DND-41 (cell line): Measurements from ENCODE around the gene MESD.

Experiments used
- ATAC-seq: fragments of 200-7000 bp; cut with Tn5 transposase; 3 replicates; pipeline ENCODE4 v1.9.1; 2021; ENCODE audit warnings: low read depth; ENCODE audit not compliant: insufficient read depth
- DNase-seq: peaks from one replicate; pipeline ENCODE4 v3.0.0-alpha.2; 2020
- H2AFZ ChIP-seq: 2 replicates; pipeline ENCODE4 v1.6.0; 2012; ENCODE audit warnings: low read depth, low read length
- H3K27ac ChIP-seq: 2 replicates; pipeline ENCODE4 v1.5.1; 2012; ENCODE audit warnings: low read length, inconsistent platforms
- H3K27me3 ChIP-seq: fragments of 200-600 bp; sonication (generic); 2 replicates; pipeline ENCODE4 v1.6.0; 2012; ENCODE audit warnings: low read length, mild to moderate bottlenecking, inconsistent platforms; ENCODE audit not compliant: insufficient read depth, poor library complexity
- H3K36me3 ChIP-seq: 2 replicates; pipeline ENCODE4 v1.5.1; 2012; ENCODE audit warnings: low read length, inconsistent platforms; ENCODE audit not compliant: insufficient read depth
- H3K4me1 ChIP-seq: 2 replicates; pipeline ENCODE4 v1.5.1; 2012; ENCODE audit warnings: mild to moderate bottlenecking, low read length; ENCODE audit not compliant: insufficient read depth
- H3K4me2 ChIP-seq: 2 replicates; pipeline ENCODE4 v1.6.0; 2012; ENCODE audit warnings: mild to moderate bottlenecking, moderate library complexity, low read length, inconsistent platforms; ENCODE audit not compliant: insufficient read depth
- H3K4me3 ChIP-seq, 2 experiments: fragments of 200-600 bp in 1 of 2; shearing (Covaris generic) in 1 of 2; 2 replicates each; pipeline ENCODE4 v1.5.1; 2012 to 2016; ENCODE audit warnings: inconsistent platforms in 2 of 2, low read length in 2 of 2, mild to moderate bottlenecking in 2 of 2, low read depth in 1 of 2, moderate library complexity in 1 of 2
- H3K79me2 ChIP-seq: 2 replicates; pipeline ENCODE4 v1.6.0; 2012; ENCODE audit warnings: low read length, inconsistent platforms; ENCODE audit not compliant: insufficient read depth
- H3K9ac ChIP-seq: 2 replicates; pipeline ENCODE4 v1.6.0; 2012; ENCODE audit warnings: low read depth, mild to moderate bottlenecking, inconsistent platforms, low read length, moderate library complexity
- H3K9me3 ChIP-seq: 2 replicates; pipeline ENCODE4 v1.5.1; 2012; ENCODE audit warnings: low read length, moderate library complexity, mild to moderate bottlenecking, inconsistent platforms; ENCODE audit not compliant: insufficient read depth, severe bottlenecking
- H4K20me1 ChIP-seq: 2 replicates; pipeline ENCODE4 v1.6.0; 2012; ENCODE audit warnings: low read length; ENCODE audit not compliant: insufficient read depth
- EZH2 ChIP-seq: IDR thresholded peaks from 3 replicates; pipeline ENCODE4 v1.6.1; 2012; ENCODE audit warnings: borderline replicate concordance, low read depth, mild to moderate bottlenecking, moderate library complexity, low read length, inconsistent platforms; ENCODE audit not compliant: severe bottlenecking
- TF ChIP-seq, protein P1 (sequence below): IDR thresholded peaks from 2 replicates; pipeline ENCODE4 v1.5.1; 2012; ENCODE audit warnings: borderline replicate concordance, low read length, moderate library complexity, mild to moderate bottlenecking; ENCODE audit not compliant: poor library complexity, severe bottlenecking; ENCODE audit errors: extremely low read depth

MESD gene

DNA sequence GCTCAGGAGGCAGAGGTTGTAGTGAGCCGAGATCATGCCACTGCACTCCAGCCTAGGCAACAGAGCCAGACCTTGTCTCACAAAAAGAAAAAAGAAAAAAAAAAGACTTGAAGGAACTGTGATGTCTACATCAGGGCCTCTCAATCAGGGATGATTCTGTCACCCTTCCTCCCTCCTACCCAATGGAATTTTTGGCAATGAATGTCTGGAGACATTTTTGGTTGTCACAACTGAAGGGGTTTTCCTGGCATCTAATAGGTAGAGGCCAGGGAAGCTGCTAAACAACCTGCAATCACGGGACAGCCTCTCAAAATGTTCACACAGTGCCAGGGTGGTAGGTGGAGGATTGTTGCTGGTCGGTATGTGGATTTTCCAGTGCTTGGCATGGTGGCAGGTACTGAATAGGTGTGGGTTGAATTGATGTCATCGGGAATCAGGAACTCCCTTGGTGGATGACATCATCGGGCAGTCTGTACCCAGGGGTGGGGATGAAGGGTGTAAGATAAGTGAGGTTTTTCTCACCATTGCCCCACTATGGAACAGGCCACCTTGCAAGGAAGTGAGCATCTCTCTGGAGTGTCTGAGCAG is 71.3 kb downstream of the MESD start:
- DNase-seq = no peak
- Histone ChIP-seq H3K36me3 (no peaks in the 10 kb centered on the region), H3K4me3 (no peak overlapping the region), H3K9me3 (no peaks in the 10 kb centered on the region), H3K4me2 (no peak overlapping the region), H3K4me1 (peaks cover 12% of the 10 kb centered on the region), H3K27ac (no peak overlapping the region), H3K9ac (no peak overlapping the region), H4K20me1 (0 out of 2 replicates have a peak, but pooled peaks cover 3% of the 10 kb centered on the region), H2AFZ (no peak overlapping the region), H3K79me2 (no peaks in the 10 kb centered on the region), H3K27me3 (no peaks in the 10 kb centered on the region)
- TF ChIP-seq, protein P1, sequence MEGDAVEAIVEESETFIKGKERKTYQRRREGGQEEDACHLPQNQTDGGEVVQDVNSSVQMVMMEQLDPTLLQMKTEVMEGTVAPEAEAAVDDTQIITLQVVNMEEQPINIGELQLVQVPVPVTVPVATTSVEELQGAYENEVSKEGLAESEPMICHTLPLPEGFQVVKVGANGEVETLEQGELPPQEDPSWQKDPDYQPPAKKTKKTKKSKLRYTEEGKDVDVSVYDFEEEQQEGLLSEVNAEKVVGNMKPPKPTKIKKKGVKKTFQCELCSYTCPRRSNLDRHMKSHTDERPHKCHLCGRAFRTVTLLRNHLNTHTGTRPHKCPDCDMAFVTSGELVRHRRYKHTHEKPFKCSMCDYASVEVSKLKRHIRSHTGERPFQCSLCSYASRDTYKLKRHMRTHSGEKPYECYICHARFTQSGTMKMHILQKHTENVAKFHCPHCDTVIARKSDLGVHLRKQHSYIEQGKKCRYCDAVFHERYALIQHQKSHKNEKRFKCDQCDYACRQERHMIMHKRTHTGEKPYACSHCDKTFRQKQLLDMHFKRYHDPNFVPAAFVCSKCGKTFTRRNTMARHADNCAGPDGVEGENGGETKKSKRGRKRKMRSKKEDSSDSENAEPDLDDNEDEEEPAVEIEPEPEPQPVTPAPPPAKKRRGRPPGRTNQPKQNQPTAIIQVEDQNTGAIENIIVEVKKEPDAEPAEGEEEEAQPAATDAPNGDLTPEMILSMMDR = no peak
- TF ChIP-seq EZH2 = no peak
- no peak for ATAC-seq

DNA sequence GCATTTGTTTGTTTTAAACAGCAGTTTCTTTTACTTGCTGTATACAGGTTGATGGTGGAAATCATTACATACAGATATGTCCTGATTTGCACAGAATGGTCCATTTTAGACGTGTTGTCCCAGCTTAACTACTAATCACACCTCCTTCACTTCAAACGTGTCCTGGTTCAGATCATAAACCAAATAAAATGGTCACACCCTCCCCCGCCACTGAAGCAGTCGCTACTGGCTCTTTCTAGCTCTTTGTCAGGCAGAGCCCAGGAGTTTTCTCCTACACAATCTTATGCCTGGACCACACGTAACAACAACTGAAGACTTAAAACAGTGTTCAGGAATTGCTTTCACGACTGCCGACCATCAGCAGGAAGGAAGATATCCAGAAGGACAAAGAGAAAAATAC is 73.6 kb downstream of the MESD start:
- H3K4me2 ChIP-seq = no peak overlapping the region
- no peak overlapping the region for H2AFZ ChIP-seq
- H3K9me3 ChIP-seq = no peaks in the 10 kb centered on the region
- no peak overlapping the region for H3K9ac ChIP-seq
- no peaks in the 10 kb centered on the region for H3K27me3 ChIP-seq
- DNase-seq (no peak), ATAC-seq (no peak)
- H3K4me3 ChIP-seq = no peak overlapping the region
- peaks cover 12% of the 10 kb centered on the region for H3K4me1 ChIP-seq
- TF ChIP-seq, protein P1 = no peak
- no peak for TF ChIP-seq EZH2
- 0 out of 2 replicates have a peak, but pooled peaks cover 3% of the 10 kb centered on the region for H4K20me1 ChIP-seq
- H3K79me2 ChIP-seq = no peaks in the 10 kb centered on the region
- no peaks in the 10 kb centered on the region for H3K36me3 ChIP-seq
- no peak overlapping the region for H3K27ac ChIP-seq

DNA sequence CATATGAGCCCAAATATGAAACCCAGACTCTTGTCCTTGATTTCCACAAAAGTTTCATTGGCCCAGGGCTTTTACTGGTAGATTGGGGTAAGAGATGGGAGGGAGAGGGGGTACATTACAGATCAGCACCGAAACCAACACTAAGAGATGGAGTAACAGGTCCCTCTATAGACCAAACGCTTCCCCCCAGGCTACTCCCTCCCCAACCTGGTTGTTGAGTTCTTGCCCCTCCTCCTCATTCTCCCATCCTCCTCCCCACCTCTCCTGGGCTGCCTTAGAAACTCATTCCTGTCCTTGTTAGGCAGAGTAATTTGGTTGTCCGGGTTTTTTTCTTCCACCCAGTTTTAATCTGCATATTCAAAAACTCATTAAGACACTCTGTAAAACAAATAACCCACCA is 74.1 kb downstream of the MESD start:
- no peak for ATAC-seq
- H4K20me1 ChIP-seq = no peaks in the 10 kb centered on the region
- no peak overlapping the region for H2AFZ ChIP-seq
- DNase-seq = no peak
- no peaks in the 10 kb centered on the region for H3K79me2 ChIP-seq
- peaks cover 7% of the 10 kb centered on the region for H3K4me1 ChIP-seq
- H3K27ac ChIP-seq = no peak overlapping the region
- TF ChIP-seq EZH2 = no peak
- TF ChIP-seq, protein P1 = no peak
- no peaks in the 10 kb centered on the region for H3K9me3 ChIP-seq
- H3K27me3 ChIP-seq = no peaks in the 10 kb centered on the region
- no peak overlapping the region for H3K4me3 ChIP-seq
- H3K36me3 ChIP-seq = no peaks in the 10 kb centered on the region
- no peak overlapping the region for H3K4me2 ChIP-seq
- no peak overlapping the region for H3K9ac ChIP-seq

DNA sequence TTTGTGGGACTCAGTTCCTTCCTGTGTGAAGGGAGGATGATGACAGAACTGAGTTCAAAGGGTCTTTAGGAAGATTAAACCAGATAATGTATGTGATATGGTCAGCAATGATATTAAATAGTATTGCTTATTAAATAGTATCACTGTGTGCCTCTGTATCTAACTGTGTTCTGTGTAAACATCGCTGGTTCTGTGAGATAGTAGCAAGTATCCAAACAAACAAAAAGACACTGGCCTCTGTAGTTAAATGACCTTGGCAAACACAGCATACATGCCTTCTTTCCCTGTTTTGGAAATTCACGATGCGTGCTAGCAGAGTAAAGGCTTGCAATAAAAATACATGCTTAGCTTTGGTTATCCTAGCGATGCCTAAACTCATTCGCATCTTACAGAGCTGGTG is 76.1 kb downstream of the MESD start:
- Histone ChIP-seq H3K9me3 (no peaks in the 10 kb centered on the region), H3K4me2 (no peak overlapping the region), H3K4me3 (no peak overlapping the region), H3K4me1 (no peaks in the 10 kb centered on the region), H3K79me2 (no peaks in the 10 kb centered on the region), H4K20me1 (no peaks in the 10 kb centered on the region), H3K36me3 (no peaks in the 10 kb centered on the region), H3K27me3 (no peaks in the 10 kb centered on the region), H3K27ac (no peak overlapping the region), H3K9ac (no peak overlapping the region), H2AFZ (no peak overlapping the region)
- no peak for TF ChIP-seq EZH2
- TF ChIP-seq, protein P1 = no peak
- DNase-seq (no peak), ATAC-seq (no peak)
